ENCODE measurements around the gene IGSF3. TPM values are rescaled to one million over a fixed set of nuclear protein-coding genes. Genes with fewer than 3 reads are reported as not detected.

IGSF3 gene
- total RNA-seq, 1 donor from 2014 or later = 19.9 TPM

GRCh38 chr1:116570358-116571214, 96.9 kb downstream of the IGSF3 start, which contains the start of gene CD58:
TSS of gene CD58 (minus strand) at chr1:116571026. CDS start at chr1:116570972, 54 bp downstream.
- H3K9me3 ChIP-seq (replicated peaks) = no peaks in the 10 kb centered on the region
- no peaks in the 10 kb centered on the region for H3K36me3 ChIP-seq
- TF ChIP-seq, protein P1, sequence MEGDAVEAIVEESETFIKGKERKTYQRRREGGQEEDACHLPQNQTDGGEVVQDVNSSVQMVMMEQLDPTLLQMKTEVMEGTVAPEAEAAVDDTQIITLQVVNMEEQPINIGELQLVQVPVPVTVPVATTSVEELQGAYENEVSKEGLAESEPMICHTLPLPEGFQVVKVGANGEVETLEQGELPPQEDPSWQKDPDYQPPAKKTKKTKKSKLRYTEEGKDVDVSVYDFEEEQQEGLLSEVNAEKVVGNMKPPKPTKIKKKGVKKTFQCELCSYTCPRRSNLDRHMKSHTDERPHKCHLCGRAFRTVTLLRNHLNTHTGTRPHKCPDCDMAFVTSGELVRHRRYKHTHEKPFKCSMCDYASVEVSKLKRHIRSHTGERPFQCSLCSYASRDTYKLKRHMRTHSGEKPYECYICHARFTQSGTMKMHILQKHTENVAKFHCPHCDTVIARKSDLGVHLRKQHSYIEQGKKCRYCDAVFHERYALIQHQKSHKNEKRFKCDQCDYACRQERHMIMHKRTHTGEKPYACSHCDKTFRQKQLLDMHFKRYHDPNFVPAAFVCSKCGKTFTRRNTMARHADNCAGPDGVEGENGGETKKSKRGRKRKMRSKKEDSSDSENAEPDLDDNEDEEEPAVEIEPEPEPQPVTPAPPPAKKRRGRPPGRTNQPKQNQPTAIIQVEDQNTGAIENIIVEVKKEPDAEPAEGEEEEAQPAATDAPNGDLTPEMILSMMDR (IDR thresholded peaks at IDR 0.05; ENCODE audit: borderline replicate concordance) = peak; percentile 74
- peak within 1 kb of the TSS; percentile 100 for H3K27ac ChIP-seq (replicated peaks)
- peak; percentile 93 for DNase-seq
- peaks cover 88% of the 10 kb centered on the region for H3K4me1 ChIP-seq
- intact Hi-C loops (cut with micrococcal nuclease) = loop anchor here (10.0 kb wide), 1 partner anchor 94 kb away; the partner anchor contains the start of gene IGSF3
- H3K27me3 ChIP-seq (ENCODE audit: low read depth) = no peaks in the 10 kb centered on the region
- H3K4me3 ChIP-seq = peak within 1 kb of the TSS; percentile 88

- intact Hi-C loops (cut with micrococcal nuclease) = loop anchor here (10.0 kb wide), 1 partner anchor 95 kb away; the partner anchor contains the start of gene IGSF3
- TF ChIP-seq, protein P1 (IDR thresholded peaks at IDR 0.05; ENCODE audit: borderline replicate concordance) = no peak
- Histone ChIP-seq H3K27me3 (ENCODE audit: low read depth) (no peaks in the 10 kb centered on the region), H3K9me3 (replicated peaks) (no peaks in the 10 kb centered on the region), H3K36me3 (no peaks in the 10 kb centered on the region), H3K4me1 (peaks cover 90% of the 10 kb centered on the region), H3K4me3 (peak overlapping the region; percentile 88), H3K27ac (replicated peaks) (peak overlapping the region; percentile 100)
- DNase-seq = peak; percentile 47
These were observed 97.7 kb downstream of the IGSF3 start for GRCh38 chr1:116569776-116570357.

- peak overlapping the region; percentile 100 for H3K27ac ChIP-seq (replicated peaks)
- peaks cover 87% of the 10 kb centered on the region for H3K4me1 ChIP-seq
- no peaks in the 10 kb centered on the region for H3K9me3 ChIP-seq (replicated peaks)
- no peaks in the 10 kb centered on the region for H3K36me3 ChIP-seq
- TF ChIP-seq, protein P1 (IDR thresholded peaks at IDR 0.05; ENCODE audit: borderline replicate concordance) = no peak
- intact Hi-C loops (cut with micrococcal nuclease) = no loop called here
- H3K27me3 ChIP-seq (ENCODE audit: low read depth) = no peaks in the 10 kb centered on the region
- peak overlapping the region; percentile 88 for H3K4me3 ChIP-seq
- no peak for DNase-seq
These were observed 98.2 kb downstream of the IGSF3 start for GRCh38 chr1:116569381-116569670.

GRCh38 chr1:116568662-116569380, 98.7 kb downstream of the IGSF3 start:
- H3K27me3 ChIP-seq (ENCODE audit: low read depth) = no peaks in the 10 kb centered on the region
- H3K27ac ChIP-seq (replicated peaks) = peak overlapping the region; percentile 42
- intact Hi-C loops (cut with micrococcal nuclease) = no loop called here
- peaks cover 3% of the 10 kb centered on the region for H3K36me3 ChIP-seq
- H3K9me3 ChIP-seq (replicated peaks) = peaks cover 2% of the 10 kb centered on the region
- TF ChIP-seq, protein P1 (IDR thresholded peaks at IDR 0.05; ENCODE audit: borderline replicate concordance) = no peak
- no peak for DNase-seq
- peak overlapping the region; percentile 88 for H3K4me3 ChIP-seq
- peaks cover 82% of the 10 kb centered on the region for H3K4me1 ChIP-seq
